A549 (cell line): ENCODE data around the gene HDLBP. TPM values are rescaled to one million over a fixed set of nuclear protein-coding genes. Genes with fewer than 3 reads are reported as not detected.

ENCODE experiments used
- ATAC-seq, 2 experiments: fragments of 200-7000 bp in 1 of 2; fragments of >200 bp in 1 of 2; cut with Nextera tagmentation in 1 of 2; cut with Tn5 transposase in 1 of 2; 3 replicates each; pipeline versions ENCODE4 v1.8.0 to v1.9.1; 2018 to 2020; ENCODE audit warnings: mild to moderate bottlenecking in 1 of 2, moderate library complexity in 1 of 2
- CTCF ChIA-PET: fragments of 300-600 bp; sonication (Branson Sonifier 250); formaldehyde crosslinking; extraction: SDS; loops from one replicate; lab custom pipeline; 2021; ENCODE audit warnings: antibody characterized with exemption, inconsistent platforms; lab: Yijun Ruan, JAX
- POLR2A ChIA-PET: fragments of 350-600 bp; formaldehyde crosslinking; extraction: SDS; loops from one replicate; lab custom pipeline; 2021; ENCODE audit warnings: antibody characterized with exemption, inconsistent platforms; lab: Yijun Ruan, JAX
- DNase-seq, 2 experiments: peaks; one replicate each; pipeline versions ENCODE4 v3.0.0 to v3.0.0-alpha.2; 2011 to 2016; ENCODE audit warnings: low read depth in 1 of 2, low spot score in 1 of 2
- FAIRE-seq: peaks from 2 replicates; lab custom pipeline; 2011; peaks lifted over from hg19 to GRCh38; lab: Jason Lieb, UNC
- H3K27ac ChIP-seq, 2 experiments: fragments of >200 bp; sonication (Bioruptor Twin); formaldehyde crosslinking; 3 replicates each; pipeline ENCODE4 v1.5.1; 2016 to 2017
- H3K4me1 ChIP-seq: fragments of >200 bp; sonication (Bioruptor Twin); formaldehyde crosslinking; 3 replicates; pipeline ENCODE4 v1.6.1; 2016
- H3K4me2 ChIP-seq: fragments of >200 bp; sonication (Bioruptor Twin); formaldehyde crosslinking; 3 replicates; pipeline ENCODE4 v1.6.1; 2016
- H3K4me3 ChIP-seq: fragments of >200 bp; sonication (Bioruptor Twin); formaldehyde crosslinking; 3 replicates; pipeline ENCODE4 v1.5.1; 2016
- H3K9me3 ChIP-seq: fragments of >200 bp; sonication (Bioruptor Twin); formaldehyde crosslinking; 3 replicates; pipeline ENCODE4 v1.6.1; 2016
- BCL3 ChIP-seq: fragments of >200 bp; sonication (Bioruptor Twin); formaldehyde crosslinking; IDR thresholded peaks from 3 replicates; pipeline ENCODE4 v1.6.1; 2016
- CEBPB ChIP-seq, 2 experiments: fragments of >200 bp in 1 of 2; sonication (Bioruptor Twin) in 1 of 2; formaldehyde crosslinking in 1 of 2; IDR thresholded peaks; 2 replicates each; pipeline ENCODE4 v1.6.1; 2012 to 2016
- CHD4 ChIP-seq: fragments of 200-600 bp; sonication (generic); IDR thresholded peaks from 2 replicates; pipeline ENCODE4 v1.6.1; 2016; ENCODE audit warnings: antibody characterized with exemption, mild to moderate bottlenecking, borderline replicate concordance
- E2F6 ChIP-seq: IDR thresholded peaks from 2 replicates; pipeline ENCODE4 v1.6.1; 2012; ENCODE audit warnings: low read depth, borderline replicate concordance
- EHMT2 ChIP-seq: fragments of 200-600 bp; sonication (generic); IDR thresholded peaks from 2 replicates; pipeline ENCODE4 v1.6.1; 2016; ENCODE audit warnings: antibody characterized with exemption, low read depth, mild to moderate bottlenecking, moderate library complexity
- ESRRA ChIP-seq: fragments of 150-350 bp; IDR thresholded peaks from 2 replicates; pipeline ENCODE4 v1.6.1; 2014; ENCODE audit warnings: mild to moderate bottlenecking, low read length, borderline replicate concordance
- FOSB ChIP-seq: fragments of 250-450 bp; sonication (Bioruptor Pico); IDR thresholded peaks from 2 replicates; pipeline ENCODE4 v1.5.0; 2020; ENCODE audit warnings: mild to moderate bottlenecking, moderate library complexity
- FOXS1 ChIP-seq: fragments of 250-450 bp; sonication (Bioruptor Pico); IDR thresholded peaks from 2 replicates; pipeline ENCODE4 v1.5.0; 2020; ENCODE audit warnings: mild to moderate bottlenecking, moderate library complexity
- HES2 ChIP-seq: fragments of >200 bp; sonication (Bioruptor Twin); formaldehyde crosslinking; IDR thresholded peaks from 2 replicates; pipeline ENCODE4 v1.6.1; 2016
- HEYL ChIP-seq: fragments of 250-450 bp; sonication (Bioruptor Pico); IDR thresholded peaks from 2 replicates; pipeline ENCODE4 v1.8.0; 2021; ENCODE audit warnings: mild to moderate bottlenecking, moderate library complexity
- KDM1A ChIP-seq: fragments of 200-600 bp; sonication (generic); IDR thresholded peaks from 2 replicates; pipeline ENCODE4 v1.6.1; 2016; ENCODE audit warnings: low read depth, mild to moderate bottlenecking
- KDM5A ChIP-seq: fragments of 200-600 bp; sonication (generic); IDR thresholded peaks from 2 replicates; pipeline ENCODE4 v1.6.1; 2016; ENCODE audit warnings: antibody characterized with exemption, mild to moderate bottlenecking
- MAFK ChIP-seq: fragments of 450-650 bp; IDR thresholded peaks from 2 replicates; pipeline ENCODE4 v1.6.1; 2014; ENCODE audit not compliant: partially characterized antibody
- MYC ChIP-seq: IDR thresholded peaks from 2 replicates; pipeline ENCODE4 v1.6.1; 2012; ENCODE audit warnings: mild to moderate bottlenecking, inconsistent platforms, low read length, improper control_type of control experiment, borderline replicate concordance
- NFE2L2 ChIP-seq: fragments of 150-350 bp; conservative IDR thresholded peaks from 2 replicates; pipeline ENCODE4 v1.6.1; 2014; ENCODE audit warnings: low read length
- NR3C1 ChIP-seq: fragments of >200 bp; sonication (Bioruptor Twin); formaldehyde crosslinking; IDR thresholded peaks from 3 replicates; pipeline ENCODE4 v1.6.1; 2017
- POLR2A ChIP-seq: IDR thresholded peaks from 2 replicates; pipeline ENCODE4 v1.6.1; 2012; ENCODE audit warnings: mild to moderate bottlenecking, low read length
- POLR2AphosphoS2 ChIP-seq: conservative IDR thresholded peaks from 2 replicates; pipeline ENCODE4 v1.6.1; 2012; ENCODE audit warnings: low read length, improper control_type of control experiment, inconsistent platforms
- SREBF2 ChIP-seq: fragments of 450-650 bp; IDR thresholded peaks from 2 replicates; pipeline ENCODE4 v1.6.1; 2014; ENCODE audit warnings: mild to moderate bottlenecking, moderate library complexity
- TFCP2L1 ChIP-seq: fragments of 250-450 bp; sonication (Bioruptor Pico); IDR thresholded peaks from 2 replicates; pipeline ENCODE4 v1.5.0; 2021; ENCODE audit warnings: mild to moderate bottlenecking
- USF2 ChIP-seq: fragments of 450-650 bp; IDR thresholded peaks from 2 replicates; pipeline ENCODE4 v1.6.1; 2014; ENCODE audit warnings: antibody characterized with exemption
- ZC3H11A ChIP-seq: fragments of 450-650 bp; IDR thresholded peaks from 2 replicates; pipeline ENCODE4 v1.6.1; 2014; ENCODE audit warnings: antibody characterized with exemption, mild to moderate bottlenecking
- ZFP36 ChIP-seq: fragments of 450-650 bp; IDR thresholded peaks from 2 replicates; pipeline ENCODE4 v1.6.1; 2014; ENCODE audit warnings: borderline replicate concordance; ENCODE audit not compliant: partially characterized antibody
- WGBS: methylation state at CpG from one replicate; pipeline ENCODE4 v1.1.6; 2017; ENCODE audit errors: missing lambda C conversion rate; 5-methylcytosine and 5-hydroxymethylcytosine counted together
- polyA plus RNA-seq, 4 experiments: library from polyadenylated mRNA; depleted of rRNA in 3 of 4; stranded (reverse); fragments of >200 nt; fragmentation: RNase III in 1 of 4; extraction: RNeasy Plus Mini Kit Qiagen cat#74134 plus additional on column Dnase treatment in 1 of 4; gene quantifications; 2 replicates in 3 of 4; 3 replicates in 1 of 4; pipeline ENCODE4 v1.2.3, GENCODE V29; 2011 to 2017
- TF ChIP-seq, protein P1 (sequence below): IDR thresholded peaks from 2 replicates; pipeline ENCODE4 v1.6.1; 2012

The HDLBP gene
- polyA plus RNA-seq, 2 of the 4 experiments (the other 2 are of a cell fraction): 248 to 292 TPM

- TF ChIP-seq USF2 (no peak), HEYL (no peak), MAFK (no peak), EHMT2 (no peak), NFE2L2 (no peak), POLR2AphosphoS2 (no peak)
- TF ChIP-seq, all 56 proteins: peak for 0
Measured at GRCh38 chr2:241358470-241358869, 43.0 kb upstream of the HDLBP start (continued).

- FAIRE-seq (no peak), ATAC-seq (no peak), DNase-seq (no peak)
- POLR2A ChIA-PET: no interaction called here
- WGBS: 77% methylated on average over 3 of the region's 3 CpGs
- no peak for TF ChIP-seq NR3C1
- TF ChIP-seq SREBF2: no peak
- TF ChIP-seq MAFK: peak; percentile 97
- TF ChIP-seq TFCP2L1 (CRISPR knock-in tag): no peak
- TF ChIP-seq HEYL: no peak
- no peak for TF ChIP-seq ESRRA
- no peak for TF ChIP-seq MYC
- TF ChIP-seq BCL3: no peak
- TF ChIP-seq CEBPB (IDR thresholded peaks at IDR 0.05): no peak
- H3K9me3 ChIP-seq: no peaks in the 10 kb centered on the region
- CTCF ChIA-PET: no interaction called here
- H3K4me2 ChIP-seq: peak overlapping the region; percentile 96
- H3K4me1 ChIP-seq: peaks cover 49% of the 10 kb centered on the region
- no peak overlapping the region for H3K27ac ChIP-seq
- peak overlapping the region; percentile 79 for H3K4me3 ChIP-seq
Measured at GRCh38 chr2:241357531-241357930, 42.1 kb upstream of the HDLBP start.

- WGBS: 9% methylated on average over 5 of the region's 5 CpGs
- Histone ChIP-seq H3K9me3 (no peaks in the 10 kb centered on the region), H3K4me1 (peaks cover 56% of the 10 kb centered on the region), H3K4me3 (peak overlapping the region; percentile 79), H3K4me2 (peak overlapping the region; percentile 96), H3K27ac (peak overlapping the region; percentile 83 to 91)
- POLR2A ChIA-PET: interaction anchor here (1.4 kb wide), 1 partner anchor 378 kb away, joined by 3 read pairs; the partner anchor contains the start of gene D2HGDH
- DNase-seq: no peak
- no peak for FAIRE-seq
- no peak for ATAC-seq
- CTCF ChIA-PET: interaction anchor here (1.0 kb wide), 1 partner anchor 11 kb away, joined by 3 read pairs; no protein-coding TSS in a partner anchor
- no peak for TF ChIP-seq POLR2AphosphoS2
- no peak for TF ChIP-seq E2F6
- TF ChIP-seq ZC3H11A: no peak
- no peak for TF ChIP-seq HEYL
- no peak for TF ChIP-seq HES2
- no peak for TF ChIP-seq ZFP36
- no peak for TF ChIP-seq POLR2A
- TF ChIP-seq FOSB (CRISPR knock-in tag): no peak
- TF ChIP-seq MAFK: no peak
- TF ChIP-seq, protein P1, sequence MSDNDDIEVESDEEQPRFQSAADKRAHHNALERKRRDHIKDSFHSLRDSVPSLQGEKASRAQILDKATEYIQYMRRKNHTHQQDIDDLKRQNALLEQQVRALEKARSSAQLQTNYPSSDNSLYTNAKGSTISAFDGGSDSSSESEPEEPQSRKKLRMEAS: no peak
- TF ChIP-seq KDM5A: no peak
- no peak for TF ChIP-seq CHD4
- no peak for TF ChIP-seq FOXS1 (CRISPR knock-in tag)
- TF ChIP-seq TFCP2L1 (CRISPR knock-in tag): no peak
- TF ChIP-seq KDM1A: no peak
Measured at GRCh38 chr2:241356871-241357260, 41.4 kb upstream of the HDLBP start.
